Measurements from ENCODE around the gene TRPM3. TPM values are rescaled to one million over a fixed set of nuclear protein-coding genes. Genes with fewer than 3 reads are reported as not detected.

TRPM3 gene
- polyA plus RNA-seq, 3 donors = not detected

GRCh38 chr9:70694758-70695157, 426.7 kb downstream of the TRPM3 start:
- Histone ChIP-seq H3K27ac (ENCODE audit: low read depth in 1 of 2, low read length in 2 of 2) (no peak overlapping the region), H3K9ac (ENCODE audit: insufficient read depth, low read length, poor library complexity, severe bottlenecking) (no peak overlapping the region), H3K9me3 (replicated peaks in 1 of 2; ENCODE audit: control insufficient read depth in 1 of 2, insufficient read depth in 1 of 2, low read length in 2 of 2) (no peaks in the 10 kb centered on the region), H4K20me1 (ENCODE audit: insufficient read depth, low read length) (no peaks in the 10 kb centered on the region), H3K4me2 (replicated peaks; ENCODE audit: extremely low read depth, low read length, poor library complexity, severe bottlenecking) (no peak overlapping the region), H3K4me3 (replicated peaks in 1 of 3; ENCODE audit: low read depth in 2 of 3, low read length in 3 of 3) (no peak overlapping the region), H3K79me2 (ENCODE audit: insufficient read depth, low read length) (no peaks in the 10 kb centered on the region), H3K27me3 (ENCODE audit: control insufficient read depth in 2 of 2, insufficient read depth in 2 of 2, low read length in 2 of 2) (no peaks in the 10 kb centered on the region), H3K4me1 (ENCODE audit: control insufficient read depth in 1 of 2, insufficient read depth in 2 of 2, low read length in 2 of 2) (no peaks in the 10 kb centered on the region), H2AFZ (ENCODE audit: insufficient read depth, low read depth, low read length, poor library complexity, severe bottlenecking) (no peak overlapping the region), H3K36me3 (replicated peaks in 1 of 2; ENCODE audit: control insufficient read depth in 1 of 2, insufficient read depth in 2 of 2, low read length in 2 of 2) (no peaks in the 10 kb centered on the region)
- no peak overlapping the region for H3K4me3 Mint-ChIP-seq
- WGBS (ENCODE audit: insufficient coverage) = no CpG with 5 or more reads among the region's 5 CpGs
- no peak overlapping the region for H3K27ac Mint-ChIP-seq
- no peaks in the 10 kb centered on the region for H3K36me3 Mint-ChIP-seq
- H3K4me1 Mint-ChIP-seq = no peaks in the 10 kb centered on the region
- no peak for DNase-seq
- intact Hi-C loops (cut with micrococcal nuclease) = no loop called here
- no peak for TF ChIP-seq CTCF (IDR thresholded peaks at IDR 0.05)
- peaks cover 0 to 10% (median 2%) of the 10 kb centered on the region in 7 donors for H3K9me3 Mint-ChIP-seq
- H3K27me3 Mint-ChIP-seq (ENCODE audit: low read depth in 3 of 3) = peaks cover 0 to 3% (median 0%) of the 10 kb centered on the region in 3 donors

- intact Hi-C loops (cut with micrococcal nuclease) = no loop called here
These were observed 428.2 kb downstream of the TRPM3 start for GRCh38 chr9:70693186-70693585.

More at GRCh38 chr9:70693186-70693585, 428.2 kb downstream of the TRPM3 start:
- no peaks in the 10 kb centered on the region for H3K9me3 ChIP-seq (replicated peaks in 1 of 2; ENCODE audit: control insufficient read depth in 1 of 2, insufficient read depth in 1 of 2, low read length in 2 of 2)
- Mint-ChIP-seq H3K4me3 (no peak overlapping the region), H3K27me3 (ENCODE audit: low read depth in 3 of 3) (peaks cover 0 to 2% (median 0%) of the 10 kb centered on the region in 3 donors), H3K9me3 (peaks cover 0 to 10% (median 2%) of the 10 kb centered on the region in 7 donors), H3K36me3 (no peaks in the 10 kb centered on the region), H3K27ac (no peak overlapping the region), H3K4me1 (no peaks in the 10 kb centered on the region)
- H3K27ac ChIP-seq (ENCODE audit: low read depth in 1 of 2, low read length in 2 of 2) = no peak overlapping the region
- no peaks in the 10 kb centered on the region for H3K4me1 ChIP-seq (ENCODE audit: control insufficient read depth in 1 of 2, insufficient read depth in 2 of 2, low read length in 2 of 2)
- WGBS (ENCODE audit: insufficient coverage) = no CpG with 5 or more reads among the region's 1 CpG
- no peaks in the 10 kb centered on the region for H3K79me2 ChIP-seq (ENCODE audit: insufficient read depth, low read length)
- no peaks in the 10 kb centered on the region for H3K27me3 ChIP-seq (ENCODE audit: control insufficient read depth in 2 of 2, insufficient read depth in 2 of 2, low read length in 2 of 2)
- no peak for DNase-seq
- H3K36me3 ChIP-seq (replicated peaks in 1 of 2; ENCODE audit: control insufficient read depth in 1 of 2, insufficient read depth in 2 of 2, low read length in 2 of 2) = no peaks in the 10 kb centered on the region
- no peak overlapping the region for H2AFZ ChIP-seq (ENCODE audit: insufficient read depth, low read depth, low read length, poor library complexity, severe bottlenecking)
- no peak overlapping the region for H3K4me3 ChIP-seq (replicated peaks in 1 of 3; ENCODE audit: low read depth in 2 of 3, low read length in 3 of 3)
- H4K20me1 ChIP-seq (ENCODE audit: insufficient read depth, low read length) = no peaks in the 10 kb centered on the region
- H3K4me2 ChIP-seq (replicated peaks; ENCODE audit: extremely low read depth, low read length, poor library complexity, severe bottlenecking) = no peak overlapping the region
- no peak for TF ChIP-seq CTCF (IDR thresholded peaks at IDR 0.05)
- no peak overlapping the region for H3K9ac ChIP-seq (ENCODE audit: insufficient read depth, low read length, poor library complexity, severe bottlenecking)

Data from CD14-positive monocyte (primary cell).